Smooth muscle cell (in vitro differentiated cells): ENCODE data around the gene DDX46. TPM values are rescaled to one million over a fixed set of nuclear protein-coding genes. Genes with fewer than 3 reads are reported as not detected.

Source experiments
- DNase-seq: peaks from one replicate; lab custom pipeline; 2025; ENCODE audit not compliant: unreplicated experiment; lab: John Stamatoyannopoulos, UW
- H2AFZ ChIP-seq: fragments of 200-600 bp; sonication (generic); 2 replicates; pipeline ENCODE4 v1.6.0; 2016; ENCODE audit warnings: antibody characterized with exemption, low read depth, mild to moderate bottlenecking
- H3F3A ChIP-seq: fragments of 200-600 bp; sonication (generic); 2 replicates; pipeline ENCODE4 v1.6.0; 2017; ENCODE audit warnings: antibody characterized with exemption, low read depth
- H3K27ac ChIP-seq: fragments of 200-600 bp; sonication (generic); 2 replicates; pipeline ENCODE4 v1.5.1; 2016; ENCODE audit warnings: low read depth, mild to moderate bottlenecking
- H3K27me3 ChIP-seq: fragments of 200-600 bp; sonication (generic); 2 replicates; pipeline ENCODE4 v1.6.1; 2016; ENCODE audit warnings: low read depth, mild to moderate bottlenecking
- H3K36me3 ChIP-seq: fragments of 200-600 bp; sonication (generic); 2 replicates; pipeline ENCODE4 v1.5.1; 2016; ENCODE audit warnings: low read depth
- H3K4me1 ChIP-seq: fragments of 200-600 bp; sonication (generic); 2 replicates; pipeline ENCODE4 v1.5.1; 2016; ENCODE audit warnings: low read depth
- H3K4me2 ChIP-seq: fragments of 200-600 bp; sonication (generic); 2 replicates; pipeline ENCODE4 v1.6.0; 2016; ENCODE audit warnings: mild to moderate bottlenecking
- H3K4me3 ChIP-seq: fragments of 200-600 bp; sonication (generic); 2 replicates; pipeline ENCODE4 v1.5.1; 2016; ENCODE audit warnings: mild to moderate bottlenecking
- H3K79me2 ChIP-seq: fragments of 200-600 bp; sonication (generic); 2 replicates; pipeline ENCODE4 v1.6.0; 2016; ENCODE audit warnings: low read depth, mild to moderate bottlenecking
- H3K9ac ChIP-seq: fragments of 200-600 bp; sonication (generic); 2 replicates; pipeline ENCODE4 v1.6.0; 2016; ENCODE audit warnings: low read depth
- H3K9me3 ChIP-seq: fragments of 200-600 bp; sonication (generic); replicated peaks from 2 replicates; pipeline ENCODE4 v1.5.1; 2016; ENCODE audit warnings: low read depth
- H4K20me1 ChIP-seq: fragments of 200-600 bp; sonication (generic); 2 replicates; pipeline ENCODE4 v1.6.0; 2016; ENCODE audit warnings: low read depth
- CTCF ChIP-seq: fragments of 200-600 bp; sonication (generic); IDR thresholded peaks from 2 replicates; pipeline ENCODE4 v1.5.1; 2017; ENCODE audit warnings: borderline replicate concordance, mild to moderate bottlenecking, antibody characterized with exemption; ENCODE audit not compliant: insufficient read depth, poor library complexity, severe bottlenecking
- WGBS: methylation state at CpG from one replicate; pipeline ENCODE4 v1.1.7; 2016; ENCODE audit warnings: low lambda C conversion rate; 5-methylcytosine and 5-hydroxymethylcytosine counted together
- polyA plus RNA-seq: library from polyadenylated mRNA; unstranded; fragments of >200 nt; fragmentation: Nextera tagmentation; extraction: Ambion mirVana; gene quantifications from 2 replicates; pipeline ENCODE4 v1.2.1, GENCODE V29; 2016
- total RNA-seq: library from RNA; depleted of rRNA; stranded (reverse); fragments of >200 nt; gene quantifications from 2 replicates; pipeline ENCODE4 v1.2.3, GENCODE V29; 2014

DDX46 gene
- total and polyA plus RNA-seq, 2 experiments from 2014 or later: 18.5 to 29.2 TPM

- peaks cover 23% of the 10 kb centered on the region for H3K36me3 ChIP-seq
- H3K4me3 ChIP-seq: no peak overlapping the region
- H3K4me2 ChIP-seq: no peak overlapping the region
- no peak overlapping the region for H3K27ac ChIP-seq
- TF ChIP-seq CTCF: no peak
- no peaks in the 10 kb centered on the region for H3K4me1 ChIP-seq
- no peaks in the 10 kb centered on the region for H4K20me1 ChIP-seq
- H3F3A ChIP-seq: no peaks in the 10 kb centered on the region
- H3K9ac ChIP-seq: no peak overlapping the region
- no peak overlapping the region for H2AFZ ChIP-seq
- DNase-seq: no peak
- no peaks in the 10 kb centered on the region for H3K27me3 ChIP-seq
- H3K9me3 ChIP-seq: no peaks in the 10 kb centered on the region
- H3K79me2 ChIP-seq: peaks cover 4% of the 10 kb centered on the region
These were observed 55.2 kb downstream of the DDX46 start for GRCh38 chr5:134813827-134814226.

- peaks cover 33% of the 10 kb centered on the region for H3K36me3 ChIP-seq
- no peak overlapping the region for H3K4me2 ChIP-seq
- no peaks in the 10 kb centered on the region for H4K20me1 ChIP-seq
- no peak for DNase-seq
- peaks cover 4% of the 10 kb centered on the region for H3K79me2 ChIP-seq
- no peak for TF ChIP-seq CTCF
- WGBS: 95% methylated on average over 4 of the region's 4 CpGs
- no peaks in the 10 kb centered on the region for H3K4me1 ChIP-seq
- no peaks in the 10 kb centered on the region for H3F3A ChIP-seq
- no peak overlapping the region for H2AFZ ChIP-seq
- no peaks in the 10 kb centered on the region for H3K27me3 ChIP-seq
- H3K9me3 ChIP-seq: no peaks in the 10 kb centered on the region
- H3K9ac ChIP-seq: no peak overlapping the region
- no peak overlapping the region for H3K4me3 ChIP-seq
- H3K27ac ChIP-seq: no peak overlapping the region
These were observed 58.4 kb downstream of the DDX46 start for GRCh38 chr5:134817006-134817405.

- H3K27me3 ChIP-seq: no peaks in the 10 kb centered on the region
- H3K4me2 ChIP-seq: no peak overlapping the region
- WGBS: over 99% methylated on average over 4 of the region's 4 CpGs
- no peak overlapping the region for H3K4me3 ChIP-seq
- DNase-seq: no peak
- no peak overlapping the region for H3K27ac ChIP-seq
- no peak for TF ChIP-seq CTCF
- H3F3A ChIP-seq: no peaks in the 10 kb centered on the region
- peaks cover 34% of the 10 kb centered on the region for H3K36me3 ChIP-seq
- no peaks in the 10 kb centered on the region for H3K4me1 ChIP-seq
- H4K20me1 ChIP-seq: no peaks in the 10 kb centered on the region
- H3K9ac ChIP-seq: no peak overlapping the region
- H3K9me3 ChIP-seq: no peaks in the 10 kb centered on the region
- no peaks in the 10 kb centered on the region for H3K79me2 ChIP-seq
- H2AFZ ChIP-seq: no peak overlapping the region
These were observed 60.2 kb downstream of the DDX46 start for GRCh38 chr5:134818776-134819175.

GRCh38 chr5:134819407-134819963 is 60.9 kb downstream of the DDX46 start:
- no peaks in the 10 kb centered on the region for H3K79me2 ChIP-seq
- WGBS: 99% methylated on average over 4 of the region's 4 CpGs
- H3K27ac ChIP-seq: no peak overlapping the region
- H3K36me3 ChIP-seq: peaks cover 34% of the 10 kb centered on the region
- DNase-seq: no peak
- H3K9ac ChIP-seq: no peak overlapping the region
- H3K4me1 ChIP-seq: no peaks in the 10 kb centered on the region
- no peaks in the 10 kb centered on the region for H3F3A ChIP-seq
- H2AFZ ChIP-seq: no peak overlapping the region
- TF ChIP-seq CTCF: no peak
- H4K20me1 ChIP-seq: no peaks in the 10 kb centered on the region
- H3K4me2 ChIP-seq: no peak overlapping the region
- no peaks in the 10 kb centered on the region for H3K27me3 ChIP-seq
- no peaks in the 10 kb centered on the region for H3K9me3 ChIP-seq
- H3K4me3 ChIP-seq: no peak overlapping the region
